Activated CD4-positive, CD25-positive, alpha-beta regulatory T cell treated with anti-CD3 and anti-CD28 coated beads, Interleukin-2, amount 50 U/mL, for 72 hours (primary cell): Measurements from ENCODE around the gene NT5DC4.

Source experiments
- DNase-seq: peaks from one replicate; pipeline ENCODE4 v3.0.0; 2021

NT5DC4 gene

DNA sequence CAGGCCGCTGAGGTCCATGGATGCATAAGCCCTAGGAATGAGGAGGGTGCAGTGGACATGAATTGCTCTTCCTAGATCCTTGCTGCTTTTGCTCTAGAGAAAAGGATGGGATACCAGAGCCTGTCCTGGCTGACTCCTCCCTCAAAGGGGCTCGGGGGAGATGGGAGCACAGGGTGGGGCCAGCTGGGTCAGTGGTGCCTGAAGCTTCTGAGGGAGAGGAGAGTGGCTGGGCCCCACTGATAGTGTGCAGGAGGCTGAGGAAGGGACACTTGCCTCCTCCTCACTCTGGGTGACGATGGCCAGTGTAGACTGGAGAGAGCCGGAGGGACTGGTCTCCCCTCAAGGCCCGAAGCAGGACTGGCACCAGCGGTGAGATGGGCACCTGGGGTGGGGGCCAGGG lies at the start of gene NT5DC4:
NT5DC4 (plus strand) TSS at position 236 of the 400 bp plus-strand sequence; CDS start at position 296, 60 bp downstream.
- DNase-seq, result no peak

- DNase-seq, result no peak
Measured at GRCh38 chr2:112671801-112672200, 49.0 kb upstream of the NT5DC4 start.

DNA sequence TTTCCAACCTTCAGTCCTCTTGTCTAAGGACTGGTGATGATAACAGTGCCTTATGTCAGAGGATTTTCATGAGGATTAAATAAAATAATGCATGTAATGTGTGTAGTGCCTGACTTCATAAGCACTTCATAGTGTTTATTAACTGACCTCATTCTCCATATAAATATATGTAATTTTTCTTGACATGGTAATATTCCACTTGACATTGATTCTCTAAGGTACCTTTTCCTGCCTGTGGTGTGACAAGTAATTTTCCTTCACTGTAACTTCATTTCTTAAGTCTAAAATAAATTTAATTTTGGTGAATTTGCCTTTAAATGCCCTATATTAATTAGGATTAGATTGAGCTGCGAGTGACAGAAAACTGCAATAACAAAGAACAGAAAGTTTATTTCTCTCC lies 47.8 kb upstream of the NT5DC4 start:
- no peak for DNase-seq

DNA sequence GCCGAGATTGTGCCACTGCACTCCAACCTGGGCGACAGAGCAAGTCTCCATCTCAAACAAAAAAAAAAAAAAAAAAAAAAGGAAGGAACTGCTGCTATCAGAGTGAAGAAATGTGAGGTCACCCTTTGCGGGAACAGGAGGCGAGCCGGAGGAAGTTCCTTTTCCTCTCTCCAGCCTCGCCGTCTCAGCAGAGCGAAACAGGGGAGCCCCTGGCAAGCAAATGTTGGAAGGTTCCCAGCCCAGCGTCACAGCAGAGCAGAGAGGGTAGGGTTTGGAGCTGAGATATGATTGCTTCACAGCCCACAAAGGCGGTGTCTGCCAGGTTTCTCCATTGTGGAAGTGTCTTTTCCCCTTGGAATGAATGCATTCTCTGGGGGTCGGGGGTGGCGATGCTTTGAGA lies 46.6 kb upstream of the NT5DC4 start:
- DNase-seq, result no peak

- no peak for DNase-seq
Measured at GRCh38 chr2:112679484-112679883, 41.3 kb upstream of the NT5DC4 start.

- no peak for DNase-seq
Measured at GRCh38 chr2:112680666-112681101, 40.1 kb upstream of the NT5DC4 start.

GRCh38 chr2:112682101-112682500 lies 38.7 kb upstream of the NT5DC4 start:
- no peak for DNase-seq

- no peak for DNase-seq
Measured at GRCh38 chr2:112683550-112684414, 37.0 kb upstream of the NT5DC4 start.

GRCh38 chr2:112684415-112684775 lies 36.4 kb upstream of the NT5DC4 start:
- no peak for DNase-seq

- no peak for DNase-seq
Measured at GRCh38 chr2:112685271-112685884, 35.4 kb upstream of the NT5DC4 start.

GRCh38 chr2:112686348-112687217 lies 34.2 kb upstream of the NT5DC4 start:
- no peak for DNase-seq

- DNase-seq, result no peak
Measured at GRCh38 chr2:112687522-112687921, 33.3 kb upstream of the NT5DC4 start.

GRCh38 chr2:112688086-112688880 lies 32.5 kb upstream of the NT5DC4 start:
- DNase-seq, result no peak

DNA sequence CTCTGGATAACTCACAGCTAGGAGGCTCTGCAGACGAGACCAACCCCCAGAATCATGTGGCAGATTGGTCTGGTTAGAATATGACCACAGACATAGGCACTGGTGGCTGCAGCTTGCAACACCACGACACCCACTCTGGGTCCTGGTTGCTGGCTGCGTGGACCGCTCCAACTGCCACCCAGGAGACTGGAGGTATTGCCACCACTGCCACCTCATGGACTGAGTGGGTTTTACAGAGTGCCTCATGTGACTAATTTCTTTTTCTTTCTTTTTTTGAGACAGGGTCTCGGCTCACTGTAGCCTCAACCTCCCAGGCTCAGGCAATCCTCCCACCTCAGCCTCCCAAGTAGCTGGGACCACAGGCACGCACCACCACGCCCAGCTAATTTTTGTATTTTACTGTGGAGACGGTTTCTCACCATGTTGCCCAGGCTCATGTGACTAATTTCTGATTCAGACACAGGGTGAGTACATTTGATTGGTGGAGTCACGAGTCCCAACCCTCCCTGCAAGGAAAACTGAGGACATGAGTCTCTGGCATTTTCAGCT lies 29.9 kb upstream of the NT5DC4 start:
- DNase-seq, result peak; percentile 58

GRCh38 chr2:112691881-112692281 lies 28.9 kb upstream of the NT5DC4 start:
- DNase-seq, result no peak

GRCh38 chr2:112692495-112692911 lies 28.3 kb upstream of the NT5DC4 start:
- peak; percentile 45 for DNase-seq

DNA sequence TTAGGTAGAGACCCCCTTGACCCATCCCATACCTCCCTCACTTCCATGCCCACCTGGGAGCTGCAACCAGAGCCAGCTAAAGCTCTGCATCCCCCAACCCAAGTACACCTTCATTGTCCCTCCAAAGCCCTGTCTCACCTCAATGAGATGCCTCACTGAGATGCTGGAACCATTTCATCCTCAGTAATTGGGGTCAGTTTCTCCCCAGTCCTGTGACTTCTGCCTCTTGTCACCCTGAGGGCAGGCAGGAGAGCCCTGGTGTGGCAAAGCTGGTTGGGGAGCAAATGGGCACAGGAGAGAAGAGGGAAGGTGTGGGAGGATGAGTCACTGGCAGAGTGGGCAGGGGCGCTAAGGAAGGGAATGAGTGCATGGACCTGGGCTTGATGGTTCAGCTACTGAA lies 27.9 kb upstream of the NT5DC4 start:
- DNase-seq, result no peak

DNA sequence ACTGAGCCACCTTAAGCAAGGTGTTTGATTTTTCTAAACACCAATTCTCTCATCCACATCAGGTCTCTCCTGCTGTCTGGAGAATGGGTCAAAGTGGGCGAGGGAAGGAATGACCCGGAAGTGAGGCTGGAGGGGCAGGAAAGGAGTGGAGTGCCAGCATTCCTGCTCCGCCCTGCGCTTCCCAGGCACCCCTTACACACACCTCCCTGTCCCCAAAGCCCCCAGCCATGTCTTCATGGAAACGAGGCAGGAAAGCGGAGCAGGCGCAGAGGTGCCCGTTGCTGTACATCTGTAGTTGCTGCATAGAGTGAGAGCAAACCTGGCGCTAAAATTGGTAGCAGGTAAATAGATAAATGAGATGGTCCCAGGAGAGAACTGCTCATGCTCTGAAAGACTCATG lies 27.2 kb upstream of the NT5DC4 start:
- DNase-seq, result no peak

DNA sequence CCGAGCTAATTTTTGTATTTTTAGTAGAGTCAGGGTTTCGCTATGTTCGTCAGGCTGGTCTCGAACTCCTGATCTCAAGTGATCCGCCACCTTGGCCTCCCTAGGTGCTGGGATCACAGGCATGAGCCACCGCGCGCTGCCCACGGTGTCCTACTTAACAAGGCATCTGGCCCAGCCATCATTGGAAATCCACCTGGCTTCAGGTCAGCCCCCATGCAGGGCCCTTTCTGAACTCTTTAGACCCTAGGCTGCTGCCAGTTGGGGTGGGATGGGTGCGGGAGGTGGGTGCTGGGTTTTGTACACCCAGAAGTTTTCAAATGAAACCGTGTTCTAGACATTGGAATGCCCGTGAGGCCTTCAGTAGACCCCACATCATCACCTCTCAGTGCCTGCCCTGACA lies 26.6 kb upstream of the NT5DC4 start:
- no peak for DNase-seq

- DNase-seq, result no peak
Measured at GRCh38 chr2:112698834-112699515, 21.8 kb upstream of the NT5DC4 start.

- DNase-seq, result no peak
Measured at GRCh38 chr2:112699984-112700667, 20.7 kb upstream of the NT5DC4 start.
